Neural cell (in vitro differentiated cells): ENCODE data around the gene CENPX.

Source experiments
- EP300 ChIP-seq: fragments of 450-650 bp; conservative IDR thresholded peaks from 2 replicates; pipeline ENCODE4 v1.6.1; 2014; ENCODE audit warnings: antibody characterized with exemption, mild to moderate bottlenecking, moderate library complexity; ENCODE audit not compliant: poor library complexity, severe bottlenecking
- EZH2 ChIP-seq: fragments of 200-600, 300-800 bp; shearing (Covaris generic), sonication (generic); IDR thresholded peaks from 2 replicates; pipeline ENCODE4 v1.6.1; 2014; ENCODE audit warnings: antibody characterized with exemption, low read length, borderline replicate concordance, mild to moderate bottlenecking; ENCODE audit not compliant: insufficient read depth, poor library complexity, severe bottlenecking
- MXI1 ChIP-seq: fragments of 450-650 bp; conservative IDR thresholded peaks from 2 replicates; pipeline ENCODE4 v1.6.1; 2014; ENCODE audit warnings: antibody characterized with exemption, mild to moderate bottlenecking; ENCODE audit not compliant: poor library complexity, severe bottlenecking
- POLR2AphosphoS5 ChIP-seq: IDR thresholded peaks from 2 replicates; pipeline ENCODE4 v1.6.1; 2012
- RAD21 ChIP-seq: fragments of 450-650 bp; conservative IDR thresholded peaks from 2 replicates; pipeline ENCODE4 v1.6.1; 2014; ENCODE audit warnings: antibody characterized with exemption, mild to moderate bottlenecking, moderate library complexity
- SMC3 ChIP-seq: fragments of 450-650 bp; conservative IDR thresholded peaks from 2 replicates; pipeline ENCODE4 v1.6.1; 2014; ENCODE audit warnings: antibody characterized with exemption, mild to moderate bottlenecking, moderate library complexity; ENCODE audit not compliant: poor library complexity
- TAF1 ChIP-seq: IDR thresholded peaks from 2 replicates; pipeline ENCODE4 v1.6.1; 2012; ENCODE audit warnings: low read depth
- TF ChIP-seq, protein P1 (sequence below): fragments of 450-650 bp; IDR thresholded peaks from 2 replicates; pipeline ENCODE4 v1.5.1; 2014; ENCODE audit warnings: antibody characterized with exemption, mild to moderate bottlenecking, moderate library complexity; ENCODE audit not compliant: poor library complexity, severe bottlenecking
- TF ChIP-seq, protein P2 (sequence below): IDR thresholded peaks from 2 replicates; pipeline ENCODE4 v1.6.1; 2012; ENCODE audit warnings: borderline replicate concordance

DNA sequence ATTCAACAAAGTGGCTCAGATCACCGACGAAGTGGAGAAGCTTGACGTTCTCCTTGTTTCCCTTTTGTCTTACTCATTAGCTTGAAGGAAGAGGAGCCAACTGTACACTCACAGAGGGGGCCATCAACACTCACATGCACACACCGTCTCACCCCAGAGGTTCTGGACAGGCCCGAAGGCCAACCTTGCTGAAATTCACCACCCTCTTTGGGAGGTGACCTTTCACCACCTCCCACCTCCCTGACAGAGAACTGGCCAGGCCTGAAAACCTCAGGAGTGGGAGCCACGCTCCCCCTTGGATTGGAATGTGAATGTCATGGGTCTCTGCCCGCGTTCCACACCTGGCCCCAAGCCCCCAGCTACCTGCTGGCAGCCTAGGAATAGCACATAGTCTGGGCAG is 12.8 kb upstream of the CENPX start:
- TF ChIP-seq EP300, result no peak
- TF ChIP-seq, protein P1, sequence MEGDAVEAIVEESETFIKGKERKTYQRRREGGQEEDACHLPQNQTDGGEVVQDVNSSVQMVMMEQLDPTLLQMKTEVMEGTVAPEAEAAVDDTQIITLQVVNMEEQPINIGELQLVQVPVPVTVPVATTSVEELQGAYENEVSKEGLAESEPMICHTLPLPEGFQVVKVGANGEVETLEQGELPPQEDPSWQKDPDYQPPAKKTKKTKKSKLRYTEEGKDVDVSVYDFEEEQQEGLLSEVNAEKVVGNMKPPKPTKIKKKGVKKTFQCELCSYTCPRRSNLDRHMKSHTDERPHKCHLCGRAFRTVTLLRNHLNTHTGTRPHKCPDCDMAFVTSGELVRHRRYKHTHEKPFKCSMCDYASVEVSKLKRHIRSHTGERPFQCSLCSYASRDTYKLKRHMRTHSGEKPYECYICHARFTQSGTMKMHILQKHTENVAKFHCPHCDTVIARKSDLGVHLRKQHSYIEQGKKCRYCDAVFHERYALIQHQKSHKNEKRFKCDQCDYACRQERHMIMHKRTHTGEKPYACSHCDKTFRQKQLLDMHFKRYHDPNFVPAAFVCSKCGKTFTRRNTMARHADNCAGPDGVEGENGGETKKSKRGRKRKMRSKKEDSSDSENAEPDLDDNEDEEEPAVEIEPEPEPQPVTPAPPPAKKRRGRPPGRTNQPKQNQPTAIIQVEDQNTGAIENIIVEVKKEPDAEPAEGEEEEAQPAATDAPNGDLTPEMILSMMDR, result no peak
- no peak for TF ChIP-seq SMC3
- TF ChIP-seq, protein P2, sequence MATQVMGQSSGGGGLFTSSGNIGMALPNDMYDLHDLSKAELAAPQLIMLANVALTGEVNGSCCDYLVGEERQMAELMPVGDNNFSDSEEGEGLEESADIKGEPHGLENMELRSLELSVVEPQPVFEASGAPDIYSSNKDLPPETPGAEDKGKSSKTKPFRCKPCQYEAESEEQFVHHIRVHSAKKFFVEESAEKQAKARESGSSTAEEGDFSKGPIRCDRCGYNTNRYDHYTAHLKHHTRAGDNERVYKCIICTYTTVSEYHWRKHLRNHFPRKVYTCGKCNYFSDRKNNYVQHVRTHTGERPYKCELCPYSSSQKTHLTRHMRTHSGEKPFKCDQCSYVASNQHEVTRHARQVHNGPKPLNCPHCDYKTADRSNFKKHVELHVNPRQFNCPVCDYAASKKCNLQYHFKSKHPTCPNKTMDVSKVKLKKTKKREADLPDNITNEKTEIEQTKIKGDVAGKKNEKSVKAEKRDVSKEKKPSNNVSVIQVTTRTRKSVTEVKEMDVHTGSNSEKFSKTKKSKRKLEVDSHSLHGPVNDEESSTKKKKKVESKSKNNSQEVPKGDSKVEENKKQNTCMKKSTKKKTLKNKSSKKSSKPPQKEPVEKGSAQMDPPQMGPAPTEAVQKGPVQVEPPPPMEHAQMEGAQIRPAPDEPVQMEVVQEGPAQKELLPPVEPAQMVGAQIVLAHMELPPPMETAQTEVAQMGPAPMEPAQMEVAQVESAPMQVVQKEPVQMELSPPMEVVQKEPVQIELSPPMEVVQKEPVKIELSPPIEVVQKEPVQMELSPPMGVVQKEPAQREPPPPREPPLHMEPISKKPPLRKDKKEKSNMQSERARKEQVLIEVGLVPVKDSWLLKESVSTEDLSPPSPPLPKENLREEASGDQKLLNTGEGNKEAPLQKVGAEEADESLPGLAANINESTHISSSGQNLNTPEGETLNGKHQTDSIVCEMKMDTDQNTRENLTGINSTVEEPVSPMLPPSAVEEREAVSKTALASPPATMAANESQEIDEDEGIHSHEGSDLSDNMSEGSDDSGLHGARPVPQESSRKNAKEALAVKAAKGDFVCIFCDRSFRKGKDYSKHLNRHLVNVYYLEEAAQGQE, result no peak
- TF ChIP-seq POLR2AphosphoS5, result no peak
- TF ChIP-seq EZH2, result no peak
- no peak for TF ChIP-seq TAF1
- no peak for TF ChIP-seq MXI1
- TF ChIP-seq RAD21, result no peak
